ENCODE measurements around the gene GOLGA6A. TPM values are rescaled to one million over a fixed set of nuclear protein-coding genes. Genes with fewer than 3 reads are reported as not detected.

Gene GOLGA6A
- total and polyA plus RNA-seq, 9 of the 15 experiments (the other 6 are each of a cell fraction or from before 2014, with no cell fraction given), result not detected

DNA sequence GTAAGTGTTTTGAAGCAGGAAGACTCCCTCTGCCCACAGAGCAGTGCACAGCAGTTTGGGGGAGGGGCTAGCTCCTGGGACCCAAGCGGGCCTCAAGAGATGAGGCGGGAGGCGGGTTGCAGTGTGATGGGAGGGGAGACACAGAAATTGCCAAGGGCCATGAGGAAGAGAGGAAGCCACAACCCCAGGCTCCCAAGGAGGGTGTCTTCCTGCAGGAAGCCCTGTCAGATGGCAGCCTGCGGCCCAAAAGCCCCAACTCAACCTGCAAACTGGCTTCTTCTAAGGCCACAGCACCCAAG is 40.7 kb upstream of the GOLGA6A start:
- no peak for DNase-seq (ENCODE audit: extremely low read depth in 1 of 4, low spot score in 3 of 4)
- BruUV-seq (replicated peaks), result no TSS peak
- no peak for FAIRE-seq
- WGBS (ENCODE audit: insufficient coverage, low coverage, missing lambda C conversion rate), result 2% methylated on average over 4 of the region's 4 CpGs
- ATAC-seq, result no peak
- Histone ChIP-seq H3K9me1 (ENCODE audit: control insufficient read depth, insufficient read depth, low read length) (no peaks in the 10 kb centered on the region), H3K36me3 (ENCODE audit: control insufficient read depth, insufficient read depth, low read length) (no peaks in the 10 kb centered on the region), H3K27me3 (ENCODE audit: control insufficient read depth in 2 of 2, insufficient read depth in 2 of 2, low read length in 2 of 2) (peaks cover 7 to 28% of the 10 kb centered on the region in 2 experiments; a peak in 4 of 5 replicates), H3K79me2 (ENCODE audit: control insufficient read depth, insufficient read depth, low read length) (no peaks in the 10 kb centered on the region), H3K27ac (ENCODE audit: extremely low read depth, low read depth, low read length) (no peak overlapping the region), H3K4me2 (ENCODE audit: insufficient read depth, low read length) (no peak overlapping the region), H3K9ac (ENCODE audit: insufficient read depth in 1 of 2, low read depth in 2 of 2, low read length in 2 of 2) (no peak overlapping the region), H3K4me3 (no peak overlapping the region), H4K20me1 (replicated peaks; ENCODE audit: control insufficient read depth, insufficient read depth, low read length) (peaks cover 3% of the 10 kb centered on the region; the same call in 1 of the 2 replicates), H2AFZ (ENCODE audit: low read depth, low read length) (no peak overlapping the region), H3K4me1 (replicated peaks in 1 of 2; ENCODE audit: control insufficient read depth in 2 of 2, insufficient read depth in 2 of 2, low read length in 2 of 2) (peaks cover 0 to 9% of the 10 kb centered on the region in 2 experiments; a peak in 2 of 5 replicates), H3K9me3 (replicated peaks; ENCODE audit: control insufficient read depth, insufficient read depth, low read depth, low read length) (no peaks in the 10 kb centered on the region)
- in situ Hi-C loops (cut with MboI), result loop anchor here (10.0 kb wide), 1 partner anchor 68 kb away; no protein-coding TSS in a partner anchor
- TF ChIP-seq, protein P1, sequence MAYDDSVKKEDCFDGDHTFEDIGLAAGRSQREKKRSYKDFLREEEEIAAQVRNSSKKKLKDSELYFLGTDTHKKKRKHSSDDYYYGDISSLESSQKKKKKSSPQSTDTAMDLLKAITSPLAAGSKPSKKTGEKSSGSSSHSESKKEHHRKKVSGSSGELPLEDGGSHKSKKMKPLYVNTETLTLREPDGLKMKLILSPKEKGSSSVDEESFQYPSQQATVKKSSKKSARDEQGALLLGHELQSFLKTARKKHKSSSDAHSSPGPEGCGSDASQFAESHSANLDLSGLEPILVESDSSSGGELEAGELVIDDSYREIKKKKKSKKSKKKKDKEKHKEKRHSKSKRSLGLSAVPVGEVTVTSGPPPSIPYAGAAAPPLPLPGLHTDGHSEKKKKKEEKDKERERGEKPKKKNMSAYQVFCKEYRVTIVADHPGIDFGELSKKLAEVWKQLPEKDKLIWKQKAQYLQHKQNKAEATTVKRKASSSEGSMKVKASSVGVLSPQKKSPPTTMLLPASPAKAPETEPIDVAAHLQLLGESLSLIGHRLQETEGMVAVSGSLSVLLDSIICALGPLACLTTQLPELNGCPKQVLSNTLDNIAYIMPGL (CRISPR knock-in tag; IDR thresholded peaks at IDR 0.05), result no peak
- TF ChIP-seq NFE2 (IDR thresholded peaks at IDR 0.05; ENCODE audit: low read depth) (no peak), FIP1L1 (IDR thresholded peaks at IDR 0.05; ENCODE audit: low read depth, low read length, poor library complexity, severe bottlenecking) (no peak), ZNF24 (IDR thresholded peaks at IDR 0.05) (no peak), ZNF124 (CRISPR knock-in tag; IDR thresholded peaks at IDR 0.05) (no peak)
- CTCF ChIA-PET (ENCODE audit: low intra/inter-chr PET ratio), result no interaction called here
- intact Hi-C loops (cut with micrococcal nuclease), result no loop called here
- POLR2A ChIA-PET, result no interaction called here

Data from K562 (cell line).